Panc1 (cell line): ENCODE results near the gene SPTSSA.

ENCODE experiments used
- POLR2AphosphoS5 ChIP-seq: IDR thresholded peaks from 2 replicates; pipeline ENCODE4 v1.6.1; 2012; ENCODE audit warnings: mild to moderate bottlenecking, low read depth, low read length, moderate library complexity
- TF ChIP-seq, protein P1 (sequence below): fragments of 450-650 bp; IDR thresholded peaks from 2 replicates; pipeline ENCODE4 v1.5.1; 2017; ENCODE audit warnings: mild to moderate bottlenecking
- TF ChIP-seq, protein P2 (sequence below), 2 experiments: IDR thresholded peaks; 2 replicates each; pipeline ENCODE4 v1.6.1; 2011 to 2012; ENCODE audit warnings: low read depth in 2 of 2, control low read depth in 1 of 2, low read length in 1 of 2, mild to moderate bottlenecking in 1 of 2, moderate library complexity in 1 of 2; ENCODE audit not compliant: insufficient read depth in 1 of 2

DNA sequence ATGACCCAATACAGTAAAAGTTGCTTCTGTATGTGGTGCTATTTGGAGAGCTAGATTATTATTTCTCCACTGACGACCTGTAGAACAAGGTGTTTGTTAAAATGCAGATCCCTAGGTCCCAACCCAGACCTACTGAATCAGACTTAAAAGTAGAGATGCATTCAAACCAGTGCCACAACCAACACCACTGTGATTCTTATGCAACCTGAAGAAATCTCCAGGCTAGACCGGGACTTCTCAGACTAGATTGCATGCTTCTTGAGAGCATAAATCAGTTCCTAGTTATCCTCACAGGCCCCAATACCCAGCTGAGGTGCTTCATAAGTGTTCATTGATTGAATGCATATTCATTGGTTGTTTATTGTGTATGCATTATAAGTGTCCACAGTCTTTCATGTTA, 78.2 kb downstream of the SPTSSA start:
- TF ChIP-seq, protein P1, sequence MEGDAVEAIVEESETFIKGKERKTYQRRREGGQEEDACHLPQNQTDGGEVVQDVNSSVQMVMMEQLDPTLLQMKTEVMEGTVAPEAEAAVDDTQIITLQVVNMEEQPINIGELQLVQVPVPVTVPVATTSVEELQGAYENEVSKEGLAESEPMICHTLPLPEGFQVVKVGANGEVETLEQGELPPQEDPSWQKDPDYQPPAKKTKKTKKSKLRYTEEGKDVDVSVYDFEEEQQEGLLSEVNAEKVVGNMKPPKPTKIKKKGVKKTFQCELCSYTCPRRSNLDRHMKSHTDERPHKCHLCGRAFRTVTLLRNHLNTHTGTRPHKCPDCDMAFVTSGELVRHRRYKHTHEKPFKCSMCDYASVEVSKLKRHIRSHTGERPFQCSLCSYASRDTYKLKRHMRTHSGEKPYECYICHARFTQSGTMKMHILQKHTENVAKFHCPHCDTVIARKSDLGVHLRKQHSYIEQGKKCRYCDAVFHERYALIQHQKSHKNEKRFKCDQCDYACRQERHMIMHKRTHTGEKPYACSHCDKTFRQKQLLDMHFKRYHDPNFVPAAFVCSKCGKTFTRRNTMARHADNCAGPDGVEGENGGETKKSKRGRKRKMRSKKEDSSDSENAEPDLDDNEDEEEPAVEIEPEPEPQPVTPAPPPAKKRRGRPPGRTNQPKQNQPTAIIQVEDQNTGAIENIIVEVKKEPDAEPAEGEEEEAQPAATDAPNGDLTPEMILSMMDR: no peak
- TF ChIP-seq, protein P2, sequence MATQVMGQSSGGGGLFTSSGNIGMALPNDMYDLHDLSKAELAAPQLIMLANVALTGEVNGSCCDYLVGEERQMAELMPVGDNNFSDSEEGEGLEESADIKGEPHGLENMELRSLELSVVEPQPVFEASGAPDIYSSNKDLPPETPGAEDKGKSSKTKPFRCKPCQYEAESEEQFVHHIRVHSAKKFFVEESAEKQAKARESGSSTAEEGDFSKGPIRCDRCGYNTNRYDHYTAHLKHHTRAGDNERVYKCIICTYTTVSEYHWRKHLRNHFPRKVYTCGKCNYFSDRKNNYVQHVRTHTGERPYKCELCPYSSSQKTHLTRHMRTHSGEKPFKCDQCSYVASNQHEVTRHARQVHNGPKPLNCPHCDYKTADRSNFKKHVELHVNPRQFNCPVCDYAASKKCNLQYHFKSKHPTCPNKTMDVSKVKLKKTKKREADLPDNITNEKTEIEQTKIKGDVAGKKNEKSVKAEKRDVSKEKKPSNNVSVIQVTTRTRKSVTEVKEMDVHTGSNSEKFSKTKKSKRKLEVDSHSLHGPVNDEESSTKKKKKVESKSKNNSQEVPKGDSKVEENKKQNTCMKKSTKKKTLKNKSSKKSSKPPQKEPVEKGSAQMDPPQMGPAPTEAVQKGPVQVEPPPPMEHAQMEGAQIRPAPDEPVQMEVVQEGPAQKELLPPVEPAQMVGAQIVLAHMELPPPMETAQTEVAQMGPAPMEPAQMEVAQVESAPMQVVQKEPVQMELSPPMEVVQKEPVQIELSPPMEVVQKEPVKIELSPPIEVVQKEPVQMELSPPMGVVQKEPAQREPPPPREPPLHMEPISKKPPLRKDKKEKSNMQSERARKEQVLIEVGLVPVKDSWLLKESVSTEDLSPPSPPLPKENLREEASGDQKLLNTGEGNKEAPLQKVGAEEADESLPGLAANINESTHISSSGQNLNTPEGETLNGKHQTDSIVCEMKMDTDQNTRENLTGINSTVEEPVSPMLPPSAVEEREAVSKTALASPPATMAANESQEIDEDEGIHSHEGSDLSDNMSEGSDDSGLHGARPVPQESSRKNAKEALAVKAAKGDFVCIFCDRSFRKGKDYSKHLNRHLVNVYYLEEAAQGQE (IDR thresholded peaks at IDR 0.05; ENCODE audit: insufficient read depth in 1 of 2, low read depth in 2 of 2, low read length in 1 of 2): no peak
- no peak for TF ChIP-seq POLR2AphosphoS5
